Nucleus accumbens (tissue), 56 donors: ENCODE results near the gene MYMX.

Source experiments
- DNase-seq, 56 donors: peaks; one replicate each; lab custom pipeline; 2025; lab: John Stamatoyannopoulos, UW

The MYMX gene

GRCh38 chr6:44217332-44218143 lies 812 bp downstream of the MYMX start:
- DNase-seq: peak in 32 of 56 donors; percentile 7 to 74 (median 30)

- DNase-seq: peak in 37 of 56 donors; percentile 11 to 70 (median 38)
Observed at GRCh38 chr6:44219053-44219814, 2.5 kb downstream of the MYMX start.

GRCh38 chr6:44219815-44220784 lies 3.4 kb downstream of the MYMX start:
- no peak for DNase-seq

GRCh38 chr6:44220913-44221290 lies 4.2 kb downstream of the MYMX start:
- DNase-seq: no peak

GRCh38 chr6:44221291-44221960 lies 4.7 kb downstream of the MYMX start:
- DNase-seq: peak in 50 of 56 donors; percentile 6 to 81 (median 56)

- DNase-seq: peak in 1 of 56 donors; percentile 55
Observed at GRCh38 chr6:44221961-44222335, 5.2 kb downstream of the MYMX start.

GRCh38 chr6:44222486-44223318 lies 6.0 kb downstream of the MYMX start:
- peak in 3 of 56 donors; percentile 33 to 58 (median 54) for DNase-seq

- DNase-seq: peak in 49 of 56 donors; percentile 14 to 83 (median 53)
Observed at GRCh38 chr6:44223319-44224028, 6.7 kb downstream of the MYMX start, which contains the start of gene SLC29A1. Gene SLC29A1, plus strand, starts transcription at chr6:44223595. Its CDS starts 3,719 bp downstream, at chr6:44227314.

GRCh38 chr6:44224029-44224964 lies 7.6 kb downstream of the MYMX start:
- DNase-seq: peak in 11 of 56 donors; percentile 18 to 51 (median 33)

- DNase-seq: no peak
Observed at GRCh38 chr6:44224965-44225305, 8.2 kb downstream of the MYMX start.

GRCh38 chr6:44225579-44226325 lies 9.0 kb downstream of the MYMX start:
- no peak for DNase-seq

- DNase-seq: peak in 13 of 56 donors; percentile 5 to 58 (median 17)
Observed at GRCh38 chr6:44226368-44227147, 9.8 kb downstream of the MYMX start.

GRCh38 chr6:44227148-44227793 lies 10.5 kb downstream of the MYMX start:
- DNase-seq: peak in 3 of 56 donors; percentile 50 to 72 (median 53)

GRCh38 chr6:44228031-44228430 lies 11.3 kb downstream of the MYMX start:
- no peak for DNase-seq

- no peak for DNase-seq
Observed at GRCh38 chr6:44228433-44228832, 11.7 kb downstream of the MYMX start.
